Measurements from ENCODE around the gene DMXL1.

GRCh38 chr5:119120893-119121292 is 50.0 kb downstream of the DMXL1 start:
- TF ChIP-seq CTCF (IDR thresholded peaks at IDR 0.05) (no peak), POLR2A (IDR thresholded peaks at IDR 0.05) (no peak)

Measured in heart left ventricle (tissue), 13 donors.